GM23338 (cell line): ENCODE measurements around the gene HS6ST2. TPM values are rescaled to one million over a fixed set of nuclear protein-coding genes. Genes with fewer than 3 reads are reported as not detected.

Source experiments
- ATAC-seq: fragments of 200-7000 bp; cut with Tn5 transposase; 3 replicates; pipeline ENCODE4 v1.9.1; 2020
- DNase-seq: peaks from one replicate; pipeline ENCODE4 v3.0.0-alpha.2; 2015; ENCODE audit warnings: low spot score
- H2AFZ ChIP-seq: fragments of 200-600 bp; sonication (generic); 2 replicates; pipeline ENCODE4 v1.8.0; 2016; ENCODE audit warnings: antibody characterized with exemption, mild to moderate bottlenecking, moderate library complexity
- H3F3A ChIP-seq: fragments of 200-600 bp; sonication (generic); replicated peaks from 2 replicates; pipeline ENCODE4 v1.8.0; 2017; ENCODE audit warnings: antibody characterized with exemption, mixed run types, low read depth
- H3K27ac ChIP-seq: fragments of 200-600 bp; sonication (generic); 2 replicates; pipeline ENCODE4 v1.6.1; 2016; ENCODE audit warnings: low read depth
- H3K27me3 ChIP-seq: fragments of 200-600 bp; sonication (generic); 2 replicates; pipeline ENCODE4 v1.8.0; 2016; ENCODE audit warnings: mild to moderate bottlenecking, mixed run types, moderate library complexity; ENCODE audit not compliant: insufficient read depth
- H3K36me3 ChIP-seq: fragments of 200-600 bp; sonication (generic); 2 replicates; pipeline ENCODE4 v1.8.0; 2016; ENCODE audit warnings: mild to moderate bottlenecking; ENCODE audit not compliant: insufficient read depth
- H3K4me1 ChIP-seq: fragments of 200-600 bp; sonication (generic); 2 replicates; pipeline ENCODE4 v1.8.0; 2016; ENCODE audit warnings: mild to moderate bottlenecking, moderate library complexity; ENCODE audit not compliant: insufficient read depth
- H3K4me2 ChIP-seq: fragments of 200-600 bp; sonication (generic); 2 replicates; pipeline ENCODE4 v1.7.1; 2017; ENCODE audit warnings: mixed run types
- H3K4me3 ChIP-seq: fragments of 200-600 bp; sonication (generic); 2 replicates; pipeline ENCODE4 v1.6.1; 2016; ENCODE audit warnings: mixed run types
- H3K79me2 ChIP-seq: fragments of 200-600 bp; sonication (generic); replicated peaks from 2 replicates; pipeline ENCODE4 v1.8.0; 2017; ENCODE audit warnings: mild to moderate bottlenecking; ENCODE audit not compliant: insufficient read depth
- H3K9me2 ChIP-seq: fragments of 200-600 bp; sonication (generic); 2 replicates; pipeline ENCODE4 v1.8.0; 2017; ENCODE audit not compliant: insufficient read depth
- H4K20me1 ChIP-seq: fragments of 200-600 bp; sonication (generic); replicated peaks from 2 replicates; pipeline ENCODE4 v1.8.0; 2017; ENCODE audit warnings: mild to moderate bottlenecking; ENCODE audit not compliant: insufficient read depth
- H3K27ac Mint-ChIP-seq: 2 replicates; pipeline ENCODE4 v1.8.0; 2020; ENCODE audit warnings: inconsistent platforms, mild to moderate bottlenecking, moderate library complexity, mixed read lengths
- H3K27me3 Mint-ChIP-seq: 3 replicates; pipeline ENCODE4 v1.8.0; 2022; ENCODE audit warnings: low read depth, mild to moderate bottlenecking, moderate library complexity, mixed read lengths, inconsistent platforms; ENCODE audit not compliant: insufficient read depth, poor library complexity
- H3K36me3 Mint-ChIP-seq: 3 replicates; pipeline ENCODE4 v1.8.0; 2021; ENCODE audit warnings: low read depth, mild to moderate bottlenecking, inconsistent platforms, moderate library complexity, mixed read lengths
- H3K4me1 Mint-ChIP-seq: 3 replicates; pipeline ENCODE4 v1.8.0; 2020; ENCODE audit warnings: mild to moderate bottlenecking, inconsistent platforms, mixed read lengths
- H3K4me3 Mint-ChIP-seq: 3 replicates; pipeline ENCODE4 v1.8.0; 2021; ENCODE audit warnings: moderate library complexity, mild to moderate bottlenecking, inconsistent platforms, mixed read lengths
- H3K9me3 Mint-ChIP-seq: 3 replicates; pipeline ENCODE4 v1.8.0; 2020; ENCODE audit warnings: moderate library complexity, mild to moderate bottlenecking, inconsistent platforms, mixed read lengths
- CREB1 ChIP-seq: fragments of 250-450 bp; sonication (Bioruptor Pico); IDR thresholded peaks from 2 replicates; pipeline ENCODE4 v1.5.0; 2020; ENCODE audit warnings: low read depth, mild to moderate bottlenecking, moderate library complexity
- EZH2 ChIP-seq: fragments of 200-600 bp; sonication (generic); IDR thresholded peaks from one replicate; pipeline ENCODE4 v1.8.0; 2017; ENCODE audit warnings: antibody characterized with exemption, mild to moderate bottlenecking, low read depth; ENCODE audit not compliant: unreplicated experiment
- EZH2phosphoT487 ChIP-seq: fragments of 200-600 bp; sonication (generic); IDR thresholded peaks from one replicate; pipeline ENCODE4 v1.8.1; 2018; ENCODE audit warnings: antibody characterized with exemption; ENCODE audit not compliant: unreplicated experiment
- JUNB ChIP-seq: IDR thresholded peaks from one replicate; pipeline ENCODE4 v1.6.1; 2016; ENCODE audit warnings: antibody characterized with exemption; ENCODE audit not compliant: unreplicated experiment
- NANOG ChIP-seq: IDR thresholded peaks from 2 replicates; pipeline ENCODE4 v1.6.1; 2016; ENCODE audit warnings: antibody characterized with exemption, borderline replicate concordance
- POLR2AphosphoS5 ChIP-seq: IDR thresholded peaks from 2 replicates; pipeline ENCODE4 v1.6.1; 2016; ENCODE audit warnings: antibody characterized with exemption, low read depth
- STAT1 ChIP-seq: IDR thresholded peaks from one replicate; pipeline ENCODE4 v1.6.1; 2016; ENCODE audit warnings: antibody characterized with exemption; ENCODE audit not compliant: unreplicated experiment
- ZNF114 ChIP-seq: fragments of 250-450 bp; sonication (Bioruptor Pico); IDR thresholded peaks from 2 replicates; pipeline ENCODE4 v1.5.0; 2020; ENCODE audit warnings: mild to moderate bottlenecking, moderate library complexity
- ZNF331 ChIP-seq: fragments of 250-450 bp; sonication (Bioruptor Pico); IDR thresholded peaks from 2 replicates; pipeline ENCODE4 v1.5.0; 2020; ENCODE audit warnings: low read depth, mild to moderate bottlenecking, moderate library complexity
- ZNF462 ChIP-seq: fragments of 250-450 bp; sonication (Bioruptor Pico); IDR thresholded peaks from 2 replicates; pipeline ENCODE4 v1.5.0; 2020; ENCODE audit warnings: mild to moderate bottlenecking, moderate library complexity
- polyA plus RNA-seq: library from polyadenylated mRNA; unstranded; fragments of >200 nt; fragmentation: Nextera tagmentation; extraction: Ambion mirVana; gene quantifications from 2 replicates; pipeline ENCODE4 v1.2.1, GENCODE V29; 2016
- total RNA-seq: library from RNA; depleted of rRNA; stranded (reverse); fragments of >200 nt; shearing (Covaris generic); gene quantifications from 2 replicates; pipeline ENCODE4 v1.2.3, GENCODE V29; 2014
- TF ChIP-seq, protein P1 (sequence below): IDR thresholded peaks from 2 replicates; pipeline ENCODE4 v1.6.1; 2016; ENCODE audit warnings: antibody characterized with exemption
- TF ChIP-seq, protein P2 (sequence below), 2 experiments: fragments of 200-600 bp in 1 of 2; sonication (generic) in 1 of 2; conservative IDR thresholded peaks; 2 replicates each; pipeline versions ENCODE4 v1.5.1 to v1.6.1; 2016 to 2017; ENCODE audit warnings: antibody characterized with exemption in 2 of 2, low read depth in 2 of 2, mild to moderate bottlenecking in 2 of 2, moderate library complexity in 1 of 2
- TF ChIP-seq, protein P3 (sequence below): IDR thresholded peaks from one replicate; pipeline ENCODE4 v1.6.1; 2018; ENCODE audit warnings: antibody characterized with exemption; ENCODE audit not compliant: unreplicated experiment

HS6ST2 gene
- total and polyA plus RNA-seq, 2 experiments from 2014 or later: 0.82 to 4.8 TPM

DNA sequence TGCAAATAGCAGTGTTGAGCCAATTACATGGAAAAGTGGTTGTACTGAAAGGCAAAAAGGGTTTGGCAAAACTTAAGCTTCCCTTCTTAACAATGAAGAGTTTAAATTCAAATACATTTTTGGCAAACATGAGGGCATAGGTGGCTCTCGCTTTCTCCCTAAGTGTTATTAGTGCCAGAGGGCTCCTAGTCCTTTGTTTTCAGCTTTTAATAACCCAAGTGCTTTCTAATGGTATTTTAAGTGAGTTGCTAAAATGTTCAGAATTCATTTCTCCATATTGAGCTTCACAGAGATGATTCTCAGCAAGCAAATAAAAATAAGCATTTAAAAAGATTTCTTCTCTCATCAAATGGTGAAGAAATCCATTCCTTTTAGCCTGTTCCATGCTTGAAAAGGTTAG lies 123.7 kb downstream of the HS6ST2 start (continued):
- TF ChIP-seq ZNF114 (CRISPR knock-in tag): no peak

DNA sequence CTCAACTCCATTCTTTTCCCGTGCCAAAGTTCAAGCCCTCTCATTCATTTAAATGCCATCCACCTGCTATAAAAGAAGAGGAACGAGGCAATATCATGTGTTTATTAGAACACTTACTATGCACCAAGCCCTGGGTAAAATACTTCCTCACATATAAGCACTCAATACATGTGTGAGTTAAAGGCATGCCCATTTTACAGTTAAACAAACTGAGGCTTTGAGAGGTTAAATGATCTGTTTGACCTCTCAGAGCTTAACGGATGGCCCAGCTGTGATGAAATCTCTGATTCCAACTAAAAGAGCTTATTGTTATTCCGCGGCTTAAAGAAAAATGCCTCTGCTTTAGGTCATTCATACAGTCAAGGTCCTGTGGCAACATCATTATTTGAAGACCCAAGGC lies 124.3 kb downstream of the HS6ST2 start:
- no peak overlapping the region for H3K27ac ChIP-seq
- no peaks in the 10 kb centered on the region for H3F3A ChIP-seq
- Mint-ChIP-seq H3K4me3 (no peak overlapping the region), H3K27me3 (peaks cover 2% of the 10 kb centered on the region), H3K9me3 (no peaks in the 10 kb centered on the region), H3K27ac (no peak overlapping the region), H3K36me3 (no peaks in the 10 kb centered on the region), H3K4me1 (peaks cover 23% of the 10 kb centered on the region)
- no peaks in the 10 kb centered on the region for H3K9me2 ChIP-seq
- H3K4me3 ChIP-seq: no peak overlapping the region
- H4K20me1 ChIP-seq: no peaks in the 10 kb centered on the region
- no peak overlapping the region for H2AFZ ChIP-seq
- TF ChIP-seq, protein P1, sequence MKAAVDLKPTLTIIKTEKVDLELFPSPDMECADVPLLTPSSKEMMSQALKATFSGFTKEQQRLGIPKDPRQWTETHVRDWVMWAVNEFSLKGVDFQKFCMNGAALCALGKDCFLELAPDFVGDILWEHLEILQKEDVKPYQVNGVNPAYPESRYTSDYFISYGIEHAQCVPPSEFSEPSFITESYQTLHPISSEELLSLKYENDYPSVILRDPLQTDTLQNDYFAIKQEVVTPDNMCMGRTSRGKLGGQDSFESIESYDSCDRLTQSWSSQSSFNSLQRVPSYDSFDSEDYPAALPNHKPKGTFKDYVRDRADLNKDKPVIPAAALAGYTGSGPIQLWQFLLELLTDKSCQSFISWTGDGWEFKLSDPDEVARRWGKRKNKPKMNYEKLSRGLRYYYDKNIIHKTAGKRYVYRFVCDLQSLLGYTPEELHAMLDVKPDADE: no peak
- TF ChIP-seq EZH2 (no peak), EZH2phosphoT487 (no peak), STAT1 (no peak), ZNF331 (CRISPR knock-in tag) (no peak), NANOG (no peak), ZNF462 (CRISPR knock-in tag) (no peak), POLR2AphosphoS5 (no peak), CREB1 (CRISPR knock-in tag) (no peak), ZNF114 (CRISPR knock-in tag) (no peak), JUNB (no peak)
- TF ChIP-seq, protein P2, sequence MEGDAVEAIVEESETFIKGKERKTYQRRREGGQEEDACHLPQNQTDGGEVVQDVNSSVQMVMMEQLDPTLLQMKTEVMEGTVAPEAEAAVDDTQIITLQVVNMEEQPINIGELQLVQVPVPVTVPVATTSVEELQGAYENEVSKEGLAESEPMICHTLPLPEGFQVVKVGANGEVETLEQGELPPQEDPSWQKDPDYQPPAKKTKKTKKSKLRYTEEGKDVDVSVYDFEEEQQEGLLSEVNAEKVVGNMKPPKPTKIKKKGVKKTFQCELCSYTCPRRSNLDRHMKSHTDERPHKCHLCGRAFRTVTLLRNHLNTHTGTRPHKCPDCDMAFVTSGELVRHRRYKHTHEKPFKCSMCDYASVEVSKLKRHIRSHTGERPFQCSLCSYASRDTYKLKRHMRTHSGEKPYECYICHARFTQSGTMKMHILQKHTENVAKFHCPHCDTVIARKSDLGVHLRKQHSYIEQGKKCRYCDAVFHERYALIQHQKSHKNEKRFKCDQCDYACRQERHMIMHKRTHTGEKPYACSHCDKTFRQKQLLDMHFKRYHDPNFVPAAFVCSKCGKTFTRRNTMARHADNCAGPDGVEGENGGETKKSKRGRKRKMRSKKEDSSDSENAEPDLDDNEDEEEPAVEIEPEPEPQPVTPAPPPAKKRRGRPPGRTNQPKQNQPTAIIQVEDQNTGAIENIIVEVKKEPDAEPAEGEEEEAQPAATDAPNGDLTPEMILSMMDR (conservative IDR thresholded peaks at IDR 0.05; ENCODE audit: low read depth in 2 of 2): no peak
- TF ChIP-seq, protein P3, sequence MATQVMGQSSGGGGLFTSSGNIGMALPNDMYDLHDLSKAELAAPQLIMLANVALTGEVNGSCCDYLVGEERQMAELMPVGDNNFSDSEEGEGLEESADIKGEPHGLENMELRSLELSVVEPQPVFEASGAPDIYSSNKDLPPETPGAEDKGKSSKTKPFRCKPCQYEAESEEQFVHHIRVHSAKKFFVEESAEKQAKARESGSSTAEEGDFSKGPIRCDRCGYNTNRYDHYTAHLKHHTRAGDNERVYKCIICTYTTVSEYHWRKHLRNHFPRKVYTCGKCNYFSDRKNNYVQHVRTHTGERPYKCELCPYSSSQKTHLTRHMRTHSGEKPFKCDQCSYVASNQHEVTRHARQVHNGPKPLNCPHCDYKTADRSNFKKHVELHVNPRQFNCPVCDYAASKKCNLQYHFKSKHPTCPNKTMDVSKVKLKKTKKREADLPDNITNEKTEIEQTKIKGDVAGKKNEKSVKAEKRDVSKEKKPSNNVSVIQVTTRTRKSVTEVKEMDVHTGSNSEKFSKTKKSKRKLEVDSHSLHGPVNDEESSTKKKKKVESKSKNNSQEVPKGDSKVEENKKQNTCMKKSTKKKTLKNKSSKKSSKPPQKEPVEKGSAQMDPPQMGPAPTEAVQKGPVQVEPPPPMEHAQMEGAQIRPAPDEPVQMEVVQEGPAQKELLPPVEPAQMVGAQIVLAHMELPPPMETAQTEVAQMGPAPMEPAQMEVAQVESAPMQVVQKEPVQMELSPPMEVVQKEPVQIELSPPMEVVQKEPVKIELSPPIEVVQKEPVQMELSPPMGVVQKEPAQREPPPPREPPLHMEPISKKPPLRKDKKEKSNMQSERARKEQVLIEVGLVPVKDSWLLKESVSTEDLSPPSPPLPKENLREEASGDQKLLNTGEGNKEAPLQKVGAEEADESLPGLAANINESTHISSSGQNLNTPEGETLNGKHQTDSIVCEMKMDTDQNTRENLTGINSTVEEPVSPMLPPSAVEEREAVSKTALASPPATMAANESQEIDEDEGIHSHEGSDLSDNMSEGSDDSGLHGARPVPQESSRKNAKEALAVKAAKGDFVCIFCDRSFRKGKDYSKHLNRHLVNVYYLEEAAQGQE: no peak
- H3K36me3 ChIP-seq: no peaks in the 10 kb centered on the region
- H3K27me3 ChIP-seq: no peaks in the 10 kb centered on the region
- 0 out of 2 replicates have a peak, but pooled peaks cover 6% of the 10 kb centered on the region for H3K4me1 ChIP-seq
- no peaks in the 10 kb centered on the region for H3K79me2 ChIP-seq
- no peak overlapping the region for H3K4me2 ChIP-seq
- DNase-seq (no peak), ATAC-seq (no peak)
